ENCODE data around the gene CD48.
A peak's percentile ranks its signal among the peaks of the same experiment; 100 is the strongest.
"Not testable (repeated sequence)": the region's sequence is repeated elsewhere in the genome, so short reads cannot be mapped to it uniquely, and the experiment has no call there.

CD48 gene

GRCh38 chr1:160675641-160676410, 35.8 kb downstream of the CD48 start:
- peak; percentile 43 for DNase-seq

GRCh38 chr1:160674415-160674814, 37.2 kb downstream of the CD48 start:
- no peak for DNase-seq

- no peak for DNase-seq
Measured at GRCh38 chr1:160672789-160673695, 38.6 kb downstream of the CD48 start.

- DNase-seq = no peak
Measured at GRCh38 chr1:160671603-160672517, 39.8 kb downstream of the CD48 start.

- no peak for DNase-seq
Measured at GRCh38 chr1:160670701-160671100, 40.9 kb downstream of the CD48 start.

GRCh38 chr1:160669802-160670201, 41.8 kb downstream of the CD48 start:
- DNase-seq = no peak

- no peak for DNase-seq
Measured at GRCh38 chr1:160669276-160669675, 42.3 kb downstream of the CD48 start.

GRCh38 chr1:160667896-160668295, 43.7 kb downstream of the CD48 start:
- DNase-seq = no peak

- no peak for DNase-seq
Measured at GRCh38 chr1:160666079-160666442, 45.6 kb downstream of the CD48 start.

- DNase-seq = no peak
Measured at GRCh38 chr1:160665330-160666078, 46.1 kb downstream of the CD48 start.

GRCh38 chr1:160664573-160665051, 47.0 kb downstream of the CD48 start:
- DNase-seq = no peak

- DNase-seq = no peak
Measured at GRCh38 chr1:160662910-160663309, 48.7 kb downstream of the CD48 start.

- DNase-seq = no peak
Measured at GRCh38 chr1:160659566-160659965, 52.1 kb downstream of the CD48 start.

- no peak for DNase-seq
Measured at GRCh38 chr1:160658814-160659193, 52.8 kb downstream of the CD48 start.

- no peak for DNase-seq
Measured at GRCh38 chr1:160658162-160658813, 53.3 kb downstream of the CD48 start.

- DNase-seq = no peak
Measured at GRCh38 chr1:160657250-160657781, 54.3 kb downstream of the CD48 start.

- DNase-seq = no peak
Measured at GRCh38 chr1:160656737-160657136, 54.9 kb downstream of the CD48 start.

GRCh38 chr1:160653620-160654016, 58.0 kb downstream of the CD48 start:
- no peak for DNase-seq

- no peak for DNase-seq
Measured at GRCh38 chr1:160652924-160653619, 58.5 kb downstream of the CD48 start.

GRCh38 chr1:160652065-160652641, 59.5 kb downstream of the CD48 start:
- not testable (repeated sequence) for DNase-seq
